ENCODE results near the gene TMSB15B. TPM values are rescaled to one million over a fixed set of nuclear protein-coding genes. Genes with fewer than 3 reads are reported as not detected.
"Not testable (repeated sequence)": the region's sequence is repeated elsewhere in the genome, so short reads cannot be mapped to it uniquely, and the experiment has no call there.

Gene TMSB15B
- 8.9 TPM for polyA plus RNA-seq (ENCODE audit: insufficient read length)

- DNase-seq (ENCODE audit: low read depth), result not testable (repeated sequence)
Observed at GRCh38 chrX:103962411-103963278, at the start of gene TMSB15B. Gene TMSB15B (plus strand): TSS chrX:103962627.

GRCh38 chrX:103913356-103914020 is 48.9 kb upstream of the TMSB15B start:
- no peak for DNase-seq (ENCODE audit: low read depth)

- DNase-seq (ENCODE audit: low read depth), result no peak
Observed at GRCh38 chrX:103918050-103918449, 44.4 kb upstream of the TMSB15B start.

GRCh38 chrX:103918571-103919269 is 43.7 kb upstream of the TMSB15B start:
- no peak for DNase-seq (ENCODE audit: low read depth)

GRCh38 chrX:103919270-103919637 is 43.2 kb upstream of the TMSB15B start:
- DNase-seq (ENCODE audit: low read depth), result no peak

- DNase-seq (ENCODE audit: low read depth), result not testable (repeated sequence)
Observed at GRCh38 chrX:103920515-103920914, 41.9 kb upstream of the TMSB15B start.

GRCh38 chrX:103927030-103927429 is 35.4 kb upstream of the TMSB15B start:
- no peak for DNase-seq (ENCODE audit: low read depth)

GRCh38 chrX:103927633-103928032 is 34.8 kb upstream of the TMSB15B start:
- no peak for DNase-seq (ENCODE audit: low read depth)

- DNase-seq (ENCODE audit: low read depth), result no peak
Observed at GRCh38 chrX:103932133-103932532, 30.3 kb upstream of the TMSB15B start.

GRCh38 chrX:103940257-103940656 is 22.2 kb upstream of the TMSB15B start:
- not testable (repeated sequence) for DNase-seq (ENCODE audit: low read depth)

GRCh38 chrX:103941201-103941975 is 21.0 kb upstream of the TMSB15B start:
- DNase-seq (ENCODE audit: low read depth), result no peak

- DNase-seq (ENCODE audit: low read depth), result no peak
Observed at GRCh38 chrX:103949506-103949905, 12.9 kb upstream of the TMSB15B start.

- no peak for DNase-seq (ENCODE audit: low read depth)
Observed at GRCh38 chrX:103953353-103953752, 9.1 kb upstream of the TMSB15B start.

- DNase-seq (ENCODE audit: low read depth), result no peak
Observed at GRCh38 chrX:103954259-103954658, 8.2 kb upstream of the TMSB15B start.

GRCh38 chrX:103960599-103960998 is 1.8 kb upstream of the TMSB15B start:
- DNase-seq (ENCODE audit: low read depth), result not testable (repeated sequence)

GRCh38 chrX:103983508-103983907 is 21.1 kb downstream of the TMSB15B start:
- not testable (repeated sequence) for DNase-seq (ENCODE audit: low read depth)

GRCh38 chrX:103999234-103999633 is 36.8 kb downstream of the TMSB15B start:
- DNase-seq (ENCODE audit: low read depth), result no peak

GRCh38 chrX:104008831-104009230 is 46.4 kb downstream of the TMSB15B start:
- no peak for DNase-seq (ENCODE audit: low read depth)

- no peak for DNase-seq (ENCODE audit: low read depth)
Observed at GRCh38 chrX:104013158-104013557, 50.7 kb downstream of the TMSB15B start.

GRCh38 chrX:104013606-104014005 is 51.2 kb downstream of the TMSB15B start, which contains the start of gene H2BW1:
Gene H2BW1 (minus strand): TSS chrX:104013708. CDS start chrX:104013576, 132 bp downstream.
- DNase-seq (ENCODE audit: low read depth), result no peak

- not testable (repeated sequence) for DNase-seq (ENCODE audit: low read depth)
Observed at GRCh38 chrX:104015576-104015975, 53.1 kb downstream of the TMSB15B start.
